SKM-1 treated with dmso at 0.1 percent for 144 hours (cell line): Measurements from ENCODE around the gene TCF25.
A peak's percentile ranks its signal among the peaks of the same experiment; 100 is the strongest.

Experiments
- DNase-seq: peaks from one replicate; lab custom pipeline; 2025; ENCODE audit not compliant: unreplicated experiment; lab: John Stamatoyannopoulos, UW

The TCF25 gene

GRCh38 chr16:89844739-89845339 lies 28.6 kb upstream of the TCF25 start:
- DNase-seq = no peak

DNA sequence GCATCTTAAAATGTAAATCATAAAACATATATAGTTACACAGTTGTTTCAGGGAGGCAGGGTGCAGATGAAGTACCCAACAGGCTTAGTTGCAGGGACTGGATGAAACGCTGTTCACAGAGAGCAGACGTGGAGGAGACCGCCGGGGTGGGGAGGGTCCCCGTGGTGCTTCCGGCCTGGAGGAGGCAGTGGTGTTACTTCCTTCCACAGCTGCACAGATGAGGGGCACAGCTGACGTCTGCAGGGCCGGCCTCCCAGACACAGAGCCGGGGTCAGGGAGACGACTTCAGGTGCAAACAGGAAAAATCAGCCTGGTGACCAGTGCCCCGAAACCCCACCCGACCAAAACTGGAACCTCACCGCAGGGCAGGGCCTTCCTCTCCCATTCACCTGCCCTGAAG lies 28.0 kb upstream of the TCF25 start:
- DNase-seq = no peak

DNA sequence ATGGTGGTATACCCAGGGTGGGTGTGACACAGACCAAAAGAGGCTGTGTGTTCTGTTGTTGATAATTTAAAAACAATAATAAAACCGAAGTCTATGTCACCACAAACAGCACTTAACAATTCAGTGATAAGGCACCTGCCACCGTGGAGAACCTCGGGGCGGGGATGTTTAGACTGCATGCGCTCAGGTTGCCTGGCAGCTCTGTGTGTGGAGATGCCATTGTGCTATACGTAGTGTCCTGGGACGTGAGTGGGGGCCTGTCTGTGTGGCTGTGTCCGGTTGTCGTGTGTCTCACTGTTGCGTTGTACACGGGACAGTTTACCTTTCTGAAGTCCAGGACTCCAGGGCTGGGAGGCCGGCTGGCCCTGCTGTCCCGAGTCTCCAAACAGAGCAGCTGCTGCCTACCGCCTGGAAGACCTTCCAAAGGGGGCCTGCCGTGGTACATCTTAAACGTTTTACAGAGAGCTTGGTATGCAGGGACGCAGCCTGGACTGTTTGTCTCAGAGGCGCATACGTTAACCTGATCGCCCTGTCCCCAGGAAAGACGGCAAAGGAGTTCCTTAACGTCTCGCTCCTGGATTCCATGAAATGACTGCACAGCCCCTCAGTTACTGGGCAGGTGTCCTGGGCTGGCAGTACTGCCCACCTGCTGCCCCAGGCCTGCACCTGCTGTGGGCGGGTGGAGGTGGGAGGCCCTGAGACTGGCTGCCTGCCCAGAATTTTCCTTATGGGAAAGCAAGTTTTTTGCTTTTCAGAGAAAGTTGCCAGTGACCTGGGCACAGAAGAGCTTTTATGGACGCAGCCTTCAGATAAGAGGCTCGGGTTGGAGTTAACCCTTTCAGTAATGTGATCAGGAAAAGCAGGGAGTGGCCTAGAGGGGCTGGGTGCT lies 26.1 kb upstream of the TCF25 start:
- no peak for DNase-seq

- no peak for DNase-seq
Measured at GRCh38 chr16:89847940-89848297, 25.5 kb upstream of the TCF25 start.

- no peak for DNase-seq
Measured at GRCh38 chr16:89848974-89849373, 24.4 kb upstream of the TCF25 start.

DNA sequence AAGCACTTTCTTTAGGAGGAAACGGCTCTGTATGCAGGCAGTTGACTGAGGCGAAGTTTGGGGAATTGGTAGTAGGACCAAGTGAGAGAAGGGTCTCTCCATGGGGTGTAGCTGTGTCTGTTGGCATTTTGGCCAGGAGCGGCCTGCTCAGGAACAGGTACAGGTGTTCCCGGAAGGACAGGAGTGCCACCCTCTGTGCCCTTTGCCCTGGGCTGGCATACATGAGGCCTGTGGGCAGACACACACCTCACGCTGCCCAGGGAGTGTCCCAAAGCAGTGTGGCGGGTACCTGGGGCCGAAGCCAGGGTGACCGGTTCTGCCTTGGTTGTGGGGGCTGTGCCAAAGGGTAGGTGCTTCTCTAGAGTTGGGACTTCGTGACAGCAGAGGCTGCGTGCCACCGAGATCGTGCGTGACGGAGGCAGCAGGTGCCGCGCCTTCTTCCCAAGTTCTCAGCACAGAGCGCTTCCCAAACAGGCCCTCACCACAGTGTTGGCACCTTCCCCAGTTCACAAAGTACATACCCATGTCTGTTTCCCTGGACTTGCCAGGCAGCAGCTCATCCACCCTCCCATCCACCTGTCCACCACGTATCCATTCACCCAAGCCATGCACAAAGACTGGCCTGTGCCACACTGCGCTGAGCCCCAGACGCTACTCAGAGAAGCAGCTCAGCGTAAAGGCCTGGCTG lies 19.9 kb upstream of the TCF25 start:
- no peak for DNase-seq

DNA sequence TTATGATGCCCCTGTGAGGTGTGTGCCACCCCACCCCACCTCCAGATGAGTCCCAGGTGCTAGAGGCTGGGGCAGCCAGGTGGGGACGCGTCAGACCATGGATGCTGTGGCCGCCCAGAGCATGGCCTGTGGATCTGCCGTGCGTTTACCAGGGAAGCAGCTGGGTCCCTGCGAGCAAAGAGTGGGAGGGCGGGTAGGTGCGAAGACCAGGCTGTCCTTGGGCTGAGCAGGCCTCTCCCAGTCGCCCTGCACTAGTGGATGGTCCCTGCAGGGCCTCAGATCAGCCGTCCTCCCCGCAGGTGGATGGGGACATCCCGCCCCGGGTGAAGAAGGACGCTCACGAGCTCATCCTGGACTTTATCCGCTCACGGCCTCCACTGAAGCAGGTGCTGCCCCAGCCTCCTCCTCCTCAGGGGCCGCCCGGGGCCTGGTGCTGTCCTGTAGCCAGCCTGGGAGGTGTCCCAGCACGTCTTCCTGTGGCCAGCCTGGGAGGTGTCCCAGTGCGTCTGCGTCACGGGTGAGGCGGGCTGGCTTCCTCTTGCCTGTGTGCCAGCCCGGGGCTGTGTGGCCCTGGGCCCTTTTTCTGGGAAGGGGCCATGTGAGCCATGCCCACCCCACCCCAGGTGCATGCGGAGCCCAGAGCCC lies 18.0 kb upstream of the TCF25 start:
- no peak for DNase-seq

GRCh38 chr16:89855986-89856385 lies 17.4 kb upstream of the TCF25 start:
- no peak for DNase-seq

DNA sequence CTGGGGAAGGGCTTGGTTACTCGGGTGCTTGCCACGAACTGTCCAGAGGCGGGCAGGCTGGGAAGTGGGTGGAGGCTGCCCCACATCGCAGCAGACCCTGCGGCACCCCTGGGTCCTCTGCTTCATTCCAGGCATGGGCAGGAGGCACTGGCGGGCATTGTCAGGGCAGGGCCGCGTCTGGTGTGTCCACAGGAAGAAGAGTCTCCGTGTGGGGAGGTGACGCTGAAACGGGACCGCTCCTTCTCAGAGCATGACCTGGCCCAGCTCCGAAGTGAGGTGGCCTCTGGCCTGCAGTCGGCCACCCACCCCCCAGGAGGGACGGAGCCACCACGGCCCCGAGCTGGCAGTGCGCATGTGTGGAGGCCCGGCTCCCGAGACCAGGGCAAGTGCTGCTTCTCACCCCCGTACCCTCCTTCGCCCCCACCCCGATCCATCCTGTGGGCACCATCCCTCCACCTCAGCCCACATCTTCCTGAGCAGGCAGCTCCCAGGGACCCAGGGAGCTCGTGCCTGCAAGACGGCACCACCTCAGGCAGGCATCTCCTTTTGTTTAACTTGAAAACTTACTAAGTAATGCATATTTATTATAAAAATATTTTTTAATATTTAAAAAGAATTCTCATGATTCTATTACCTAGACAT lies 14.3 kb upstream of the TCF25 start:
- DNase-seq = no peak

GRCh38 chr16:89859615-89860007 lies 13.8 kb upstream of the TCF25 start:
- no peak for DNase-seq

- DNase-seq = peak; percentile 55
Measured at GRCh38 chr16:89860747-89861304, 12.6 kb upstream of the TCF25 start.

GRCh38 chr16:89861648-89862047 lies 11.7 kb upstream of the TCF25 start:
- DNase-seq = no peak

GRCh38 chr16:89862732-89863131 lies 10.7 kb upstream of the TCF25 start:
- no peak for DNase-seq

- DNase-seq = peak; percentile 4
Measured at GRCh38 chr16:89863741-89864526, 9.5 kb upstream of the TCF25 start.

GRCh38 chr16:89864527-89864820 lies 8.9 kb upstream of the TCF25 start:
- DNase-seq = no peak

GRCh38 chr16:89867918-89868317 lies 5.5 kb upstream of the TCF25 start:
- DNase-seq = no peak

DNA sequence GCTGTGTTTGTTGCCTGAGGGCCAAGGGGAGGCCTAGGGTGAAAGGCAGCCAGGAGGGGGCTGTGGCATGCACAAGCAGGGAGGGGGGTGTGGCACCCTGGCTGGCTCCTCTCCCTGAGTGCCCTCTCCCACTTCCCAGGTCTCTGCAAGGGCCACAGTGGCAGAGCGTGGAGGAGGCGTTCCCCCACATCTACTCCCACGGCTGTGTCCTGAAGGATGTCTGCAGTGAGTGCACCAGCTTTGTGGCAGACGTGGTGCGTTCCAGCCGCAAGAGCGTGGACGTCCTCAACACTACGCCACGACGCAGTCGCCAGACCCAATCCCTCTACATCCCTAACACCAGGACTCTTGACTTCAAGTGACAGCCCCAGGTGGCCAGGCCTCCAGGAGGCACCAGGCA lies 3.5 kb upstream of the TCF25 start:
- no peak for DNase-seq

GRCh38 chr16:89870440-89870839 lies 3.0 kb upstream of the TCF25 start:
- DNase-seq = no peak

- DNase-seq = no peak
Measured at GRCh38 chr16:89871895-89872294, 1.5 kb upstream of the TCF25 start.

- DNase-seq = peak; percentile 90
Measured at GRCh38 chr16:89873972-89874689, 739 bp downstream of the TCF25 start.
